HG03439 (cell line): ENCODE measurements around the gene YIPF4.
A peak's percentile ranks its signal among the peaks of the same experiment; 100 is the strongest.
"Not testable (repeated sequence)": the region's sequence is repeated elsewhere in the genome, so short reads cannot be mapped to it uniquely, and the experiment has no call there.

ENCODE experiments used
- ATAC-seq: cut with Tn5 transposase; IDR thresholded peaks from one replicate; pipeline ENCODE4 v1.9.1; 2021; ENCODE audit warnings: mild to moderate bottlenecking, moderate library complexity; ENCODE audit not compliant: unreplicated experiment

Gene YIPF4

GRCh38 chr2:32277674-32278477, at the start of gene YIPF4:
YIPF4 (plus strand) TSS chr2:32277904; CDS start chr2:32278156, 252 bp downstream.
- ATAC-seq, result peak; percentile 98

DNA sequence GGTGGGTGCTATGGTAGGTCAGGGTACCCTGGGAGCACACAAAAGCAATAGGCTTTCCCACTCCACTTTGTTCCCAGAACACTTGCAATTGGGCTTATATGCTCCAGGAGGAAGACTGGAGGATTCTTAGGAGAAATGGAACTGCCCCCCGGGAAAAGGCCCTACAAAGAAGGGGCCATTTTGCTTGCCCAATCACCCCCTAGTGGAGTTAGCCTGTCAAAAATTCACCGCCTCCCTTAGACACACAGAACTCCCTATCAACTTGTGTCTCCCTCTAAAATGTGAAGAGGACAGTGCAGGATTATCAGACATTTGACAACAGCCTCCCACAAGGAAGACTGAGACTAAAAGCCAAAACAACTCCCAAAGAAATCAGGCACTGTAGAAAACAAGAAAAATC, 49.5 kb upstream of the YIPF4 start:
- ATAC-seq, result no peak

GRCh38 chr2:32229635-32230034, 48.1 kb upstream of the YIPF4 start:
- ATAC-seq, result no peak

GRCh38 chr2:32231959-32232358, 45.7 kb upstream of the YIPF4 start:
- no peak for ATAC-seq

DNA sequence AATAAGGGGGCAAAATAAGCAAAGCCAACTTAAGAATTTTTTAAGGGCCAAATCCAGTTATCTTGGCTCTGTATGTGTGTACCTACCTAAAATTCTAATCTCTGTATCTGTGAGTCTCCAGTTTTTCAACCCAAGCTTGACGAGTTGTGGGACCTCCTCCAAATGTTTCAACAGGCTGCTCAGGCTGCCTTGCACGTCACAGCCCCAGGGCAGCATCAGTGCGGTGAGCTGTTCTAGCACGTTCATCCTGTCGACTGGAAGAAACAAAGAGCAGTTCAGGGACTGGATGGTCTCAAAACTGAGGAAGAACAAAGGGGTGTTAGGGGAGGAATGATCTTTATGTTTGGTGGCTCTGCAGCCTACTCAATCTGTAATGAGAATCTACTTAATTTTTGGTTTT, 42.4 kb upstream of the YIPF4 start:
- no peak for ATAC-seq

GRCh38 chr2:32237488-32237887, 40.2 kb upstream of the YIPF4 start:
- no peak for ATAC-seq

DNA sequence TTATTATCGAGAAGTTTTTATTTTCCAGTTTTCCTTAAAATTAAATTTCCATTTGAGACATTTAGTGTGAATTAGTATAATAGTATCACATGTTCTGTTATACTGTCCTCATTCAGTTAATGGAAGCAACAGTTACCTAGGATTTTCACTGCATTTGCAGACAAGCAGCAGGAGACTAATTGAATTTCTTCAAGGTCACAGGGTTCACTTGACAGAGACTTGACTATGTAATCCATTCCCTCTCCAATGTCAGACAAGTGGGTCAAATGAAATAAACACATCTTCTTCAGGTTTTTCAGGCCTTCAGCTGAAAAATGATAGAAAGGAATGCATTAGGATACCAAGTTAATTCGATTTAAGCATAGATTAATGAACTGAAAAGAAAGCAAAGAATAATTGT, 39.7 kb upstream of the YIPF4 start:
- ATAC-seq, result no peak

GRCh38 chr2:32242331-32242730, 35.4 kb upstream of the YIPF4 start:
- ATAC-seq, result no peak

- ATAC-seq, result no peak
Measured at GRCh38 chr2:32246911-32247310, 30.8 kb upstream of the YIPF4 start.

DNA sequence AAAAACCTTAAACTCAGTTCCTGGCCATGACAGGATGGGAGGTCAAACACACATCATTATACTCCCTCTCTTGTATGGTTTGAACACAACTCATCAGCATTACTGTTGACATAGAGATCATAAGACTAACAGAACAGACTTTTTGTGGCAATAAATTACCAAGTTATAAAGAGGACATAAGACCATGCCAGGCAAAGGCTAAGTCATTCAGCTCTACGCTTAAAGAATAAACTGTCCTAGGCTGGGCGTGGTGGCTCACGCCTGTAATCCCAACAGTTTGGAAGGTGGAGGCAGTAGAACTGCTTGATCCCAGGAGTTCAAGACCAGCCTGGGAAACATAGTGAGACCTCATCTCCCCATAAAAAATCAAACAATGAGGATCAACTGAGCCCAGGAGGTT, 29.4 kb upstream of the YIPF4 start:
- ATAC-seq, result no peak

- no peak for ATAC-seq
Measured at GRCh38 chr2:32249731-32250236, 27.9 kb upstream of the YIPF4 start.

- ATAC-seq, result no peak
Measured at GRCh38 chr2:32250290-32250689, 27.4 kb upstream of the YIPF4 start.

- ATAC-seq, result no peak
Measured at GRCh38 chr2:32258242-32258641, 19.5 kb upstream of the YIPF4 start.

DNA sequence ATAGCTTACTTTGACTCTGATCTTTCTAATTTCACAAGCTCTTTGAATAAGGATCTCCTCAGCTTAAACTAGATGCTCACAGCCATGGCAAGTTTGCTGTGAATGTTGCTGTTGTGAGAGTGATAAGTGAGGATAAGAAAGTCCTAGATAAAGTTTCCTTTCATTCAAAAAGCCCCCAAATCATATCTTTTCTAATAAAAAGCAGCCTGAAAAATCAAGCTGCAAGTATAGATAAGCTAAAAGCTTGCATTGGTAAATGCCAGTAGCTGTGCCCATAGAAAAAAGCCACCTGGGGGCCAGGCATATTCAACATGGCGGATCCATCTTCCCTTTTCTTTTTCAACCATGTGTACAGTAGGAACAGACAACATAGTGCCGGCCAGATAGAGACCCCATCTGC, 17.3 kb upstream of the YIPF4 start:
- ATAC-seq, result no peak

- no peak for ATAC-seq
Measured at GRCh38 chr2:32262105-32262504, 15.6 kb upstream of the YIPF4 start.

DNA sequence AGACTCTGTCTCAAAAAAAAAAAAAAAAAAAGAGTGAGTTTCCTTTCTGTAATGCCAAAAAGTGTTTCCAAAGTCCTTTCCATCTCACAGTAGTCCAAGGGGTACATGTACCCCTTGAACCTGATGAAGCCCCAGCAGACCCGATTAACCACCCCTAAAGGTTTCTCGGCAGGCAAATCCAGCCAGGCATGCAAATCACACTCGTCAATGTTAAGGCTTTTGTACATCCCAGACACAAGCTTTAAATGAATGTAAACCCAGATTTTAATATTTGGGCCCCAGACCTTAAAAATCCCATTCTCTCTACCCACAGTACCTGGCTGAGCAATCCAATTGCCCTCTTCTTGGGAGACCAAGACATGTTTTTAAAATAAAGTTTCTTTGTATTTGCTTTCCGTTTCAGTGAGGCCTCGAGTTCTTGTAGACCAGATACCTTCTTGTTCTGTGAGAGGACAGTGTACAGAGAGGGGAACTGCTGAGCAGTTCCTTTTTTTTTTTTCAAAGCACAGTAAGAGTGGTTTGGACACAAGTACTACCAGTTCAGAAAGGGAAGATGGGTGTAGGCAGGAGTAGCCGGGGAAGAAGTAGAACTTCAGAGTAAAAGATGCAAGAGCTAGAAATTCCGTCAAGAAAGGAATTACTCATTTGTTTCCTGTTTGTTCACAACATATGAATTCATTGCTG, 13.1 kb upstream of the YIPF4 start, which contains the start of gene NLRC4:
Gene NLRC4, minus strand, starts transcription at position 465 of the 684 bp plus-strand sequence. CDS start 8,111 bp downstream, outside the sequence.
- peak; percentile 83 for ATAC-seq

DNA sequence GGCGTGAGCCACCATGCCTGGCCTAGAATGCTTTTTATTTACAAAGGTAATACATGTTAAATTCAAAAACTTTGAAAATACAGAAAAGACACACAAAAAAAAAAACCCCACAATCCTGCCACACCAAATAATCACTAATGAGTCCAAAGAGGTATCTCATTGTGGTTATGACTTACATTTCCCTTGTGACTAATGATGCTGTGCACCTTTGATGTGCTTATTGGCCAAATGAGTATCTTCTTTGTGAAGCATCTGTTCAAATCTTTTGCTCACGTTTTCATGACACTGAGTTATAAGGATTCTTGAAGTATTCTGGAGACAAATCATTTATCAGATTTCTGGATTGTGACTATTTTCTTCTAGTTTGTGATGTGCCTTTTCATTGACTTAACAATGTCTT, 6.6 kb upstream of the YIPF4 start:
- ATAC-seq, result no peak

DNA sequence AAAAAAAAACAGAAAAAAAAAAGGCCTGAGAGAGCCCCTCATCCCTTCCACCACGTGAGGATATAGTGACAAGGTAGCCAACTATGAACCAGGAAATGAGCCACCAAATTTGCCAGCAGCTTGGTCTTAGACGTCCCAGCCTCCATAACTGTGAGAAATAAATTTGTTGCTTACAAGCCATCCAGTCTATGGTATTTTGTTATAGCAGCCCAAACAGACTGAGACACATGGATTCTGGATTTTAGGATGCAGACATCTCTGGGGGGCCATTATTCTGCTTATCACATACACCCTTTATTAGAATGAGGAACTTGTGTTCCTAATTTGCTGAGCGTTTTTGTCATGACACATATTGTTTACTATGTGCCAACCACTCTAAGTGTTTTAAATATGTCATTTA, 5.4 kb upstream of the YIPF4 start:
- no peak for ATAC-seq

- ATAC-seq, result no peak
Measured at GRCh38 chr2:32274289-32274688, 3.4 kb upstream of the YIPF4 start.

DNA sequence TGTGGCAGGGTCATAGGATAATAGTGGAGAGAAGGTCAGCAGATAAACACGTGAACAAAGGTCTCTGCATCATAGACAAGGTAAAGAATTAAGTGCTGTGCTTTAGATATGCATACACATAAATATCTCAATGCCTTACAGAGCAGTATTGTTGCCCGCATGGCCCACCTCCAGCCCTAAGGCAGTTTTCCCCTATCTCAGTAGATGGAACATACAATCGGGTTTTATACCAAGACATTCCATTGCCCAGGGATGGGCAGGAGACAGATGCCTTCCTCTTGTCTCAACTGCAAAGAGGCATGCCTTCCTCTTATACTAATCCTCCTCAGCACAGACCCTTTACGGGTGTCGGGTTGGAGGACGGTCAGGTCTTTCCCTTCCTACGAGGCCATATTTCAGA, 1.9 kb upstream of the YIPF4 start:
- not testable (repeated sequence) for ATAC-seq

DNA sequence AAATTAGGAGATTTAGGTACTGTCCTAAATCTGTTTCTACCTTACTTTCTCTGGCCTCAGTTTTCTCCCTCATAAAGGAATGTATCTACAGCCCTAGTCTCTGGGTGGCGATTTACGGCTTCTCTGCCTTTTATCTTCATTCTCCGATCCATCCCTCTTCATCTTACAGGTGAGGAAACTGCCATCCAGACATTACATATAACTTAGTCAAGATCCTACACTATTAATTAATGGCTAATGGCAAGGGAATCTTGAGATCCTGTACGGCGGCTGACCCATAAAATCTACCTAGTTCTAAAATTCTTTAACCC, 386 bp upstream of the YIPF4 start:
- ATAC-seq, result no peak

DNA sequence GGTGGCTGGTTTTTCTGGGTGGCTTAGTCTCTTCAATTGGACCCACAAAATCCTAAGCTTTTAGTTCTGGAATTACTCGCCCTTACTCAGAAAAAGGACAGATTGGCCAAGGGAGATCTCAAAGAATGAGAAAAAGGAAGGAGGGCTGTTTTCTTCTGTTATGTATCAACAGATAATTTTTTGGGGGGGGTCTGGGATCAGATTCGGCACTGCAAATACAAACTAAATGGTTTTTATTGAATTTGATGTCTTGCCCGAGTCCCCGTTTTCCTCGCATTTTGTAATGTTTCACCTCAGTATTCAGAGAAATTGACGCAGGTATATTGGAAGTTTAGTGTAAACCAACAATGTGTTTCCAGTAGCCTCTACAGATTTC, 762 bp downstream of the YIPF4 start:
- no peak for ATAC-seq
